ENCODE data around the gene NKIRAS1. TPM values are rescaled to one million over a fixed set of nuclear protein-coding genes. Genes with fewer than 3 reads are reported as not detected.
"Not testable (repeated sequence)": the region's sequence is repeated elsewhere in the genome, so short reads cannot be mapped to it uniquely, and the experiment has no call there.

Gene NKIRAS1
- total and polyA plus RNA-seq, 2 of the 8 experiments (the other 6 are each of a cell fraction or from before 2014, with no cell fraction given) = 3.4 to 7.0 TPM

- TF ChIP-seq CBX5 (IDR thresholded peaks at IDR 0.05; ENCODE audit: low read depth, low read length) (no peak), CREB1 (IDR thresholded peaks at IDR 0.05) (no peak), PHF8 (conservative IDR thresholded peaks at IDR 0.05; ENCODE audit: low read depth, low read length) (no peak)
These were observed 60.5 kb downstream of the NKIRAS1 start (continued) for GRCh38 chr3:23856286-23856685.

GRCh38 chr3:23849462-23849861 is 67.3 kb downstream of the NKIRAS1 start:
- H3K9me3 ChIP-seq (ENCODE audit: insufficient read depth in 2 of 2, low read depth in 1 of 2, low read length in 1 of 2); H3K18ac ChIP-seq (ENCODE audit: extremely low read depth, low read length); H2BK20ac ChIP-seq (ENCODE audit: low read length); H4K20me1 ChIP-seq (replicated peaks in 1 of 2; ENCODE audit: control insufficient read depth in 1 of 2, insufficient read depth in 2 of 2, low read length in 2 of 2); H3K4me1 ChIP-seq (replicated peaks in 1 of 4; ENCODE audit: control insufficient read depth in 3 of 4, insufficient read depth in 4 of 4, low read length in 3 of 4); H3K14ac ChIP-seq (ENCODE audit: insufficient read length); H3K79me1 ChIP-seq (ENCODE audit: low read depth, low read length); H3K4me2 ChIP-seq (ENCODE audit: insufficient read depth in 1 of 2, low read depth in 2 of 2, low read length in 2 of 2); H4K91ac ChIP-seq (replicated peaks; ENCODE audit: insufficient read length, low read length); H3K27ac ChIP-seq (ENCODE audit: low read depth, low read length); H3K23ac ChIP-seq (ENCODE audit: insufficient read length); H2AFZ ChIP-seq (ENCODE audit: low read length); H2BK120ac ChIP-seq (replicated peaks; ENCODE audit: low read depth, low read length); CTCF ChIA-PET (ENCODE audit: partially characterized antibody); H2AK5ac ChIP-seq (ENCODE audit: low read depth, low read length); H3K9ac ChIP-seq (replicated peaks in 1 of 4; ENCODE audit: extremely low read depth in 1 of 4, low read depth in 3 of 4, low read length in 3 of 4); H4K5ac ChIP-seq (ENCODE audit: insufficient read length, low read depth, low read length); H3K23me2 ChIP-seq (ENCODE audit: low read depth, low read length); H2BK15ac ChIP-seq (ENCODE audit: low read length); H3K27me3 ChIP-seq (replicated peaks in 1 of 4; ENCODE audit: control insufficient read depth in 3 of 4, extremely low read depth in 1 of 4, insufficient read depth in 3 of 4, low read length in 3 of 4); H2BK12ac ChIP-seq (ENCODE audit: low read depth, low read length); H4K8ac ChIP-seq (ENCODE audit: extremely low read depth, insufficient read depth, low read length); H2BK5ac ChIP-seq (ENCODE audit: low read depth, low read length); FAIRE-seq; DNase-seq (ENCODE audit: low read depth in 1 of 2, low spot score in 2 of 2); H3K4ac ChIP-seq (replicated peaks; ENCODE audit: insufficient read length, low read depth, low read length); H3K4me3 ChIP-seq (ENCODE audit: extremely low read depth in 1 of 4, insufficient read depth in 2 of 4, low read depth in 3 of 4, low read length in 4 of 4); H3K56ac ChIP-seq (replicated peaks; ENCODE audit: insufficient read length, low read depth, low read length): not testable (repeated sequence)
- Histone ChIP-seq H3K36me3 (ENCODE audit: control insufficient read depth in 2 of 4, insufficient read depth in 4 of 4, low read length in 3 of 4) (peaks cover 0 to 10% (median 2%) of the 10 kb centered on the region in 4 experiments; a peak in 2 of 8 replicates), H3K79me2 (ENCODE audit: control insufficient read depth in 1 of 2, insufficient read depth in 2 of 2, low read length in 2 of 2) (peaks cover 4 to 95% of the 10 kb centered on the region in 2 experiments; a peak in 3 of 4 replicates)
- WGBS, 2 experiments (ENCODE audit: extremely low coverage in 1 of 2, insufficient coverage in 1 of 2, insufficient read length in 1 of 2, insufficient replicate concordance in 2 of 2, low coverage in 1 of 2, low lambda C conversion rate in 2 of 2, missing lambda C conversion rate in 1 of 2) = 93% methylated on average over 2 of the region's 2 CpGs; no CpG with 5 or more reads in 1 of the 2 experiments
- POLR2A ChIA-PET (ENCODE audit: partially characterized antibody) = interaction anchor here (1.3 kb wide), 1 partner anchor 13 kb away, joined by 3 read pairs; no protein-coding TSS in a partner anchor

Measured in H1 (cell line).